Keratinocyte (primary cell): ENCODE data around the gene OTOF. TPM values are rescaled to one million over a fixed set of nuclear protein-coding genes. Genes with fewer than 3 reads are reported as not detected.

Source experiments
- DNase-seq: peaks from one replicate; pipeline ENCODE4 v3.0.0-alpha.2; 2011; ENCODE audit warnings: low read depth, missing footprints, low spot score
- FAIRE-seq: peaks from 2 replicates; lab custom pipeline; 2011; peaks lifted over from hg19 to GRCh38; lab: Jason Lieb, UNC
- H2AFZ ChIP-seq: 2 replicates; pipeline ENCODE4 v1.6.0; 2012; ENCODE audit warnings: low read length, control low read depth, inconsistent platforms; ENCODE audit not compliant: control insufficient read depth
- H3K27ac ChIP-seq: 2 replicates; pipeline ENCODE4 v1.5.1; 2011; ENCODE audit warnings: low read length; ENCODE audit not compliant: control insufficient read depth, insufficient read depth
- H3K27me3 ChIP-seq: 3 replicates; pipeline ENCODE4 v1.6.0; 2011; ENCODE audit warnings: low read length; ENCODE audit not compliant: control insufficient read depth, insufficient read depth; ENCODE audit errors: extremely low read depth
- H3K36me3 ChIP-seq, 2 experiments: 2 replicates in 1 of 2; 3 replicates in 1 of 2; pipeline ENCODE4 v1.5.1; 2011; ENCODE audit warnings: low read length in 2 of 2, mild to moderate bottlenecking in 1 of 2; ENCODE audit not compliant: control insufficient read depth in 2 of 2, insufficient read depth in 2 of 2; ENCODE audit errors: extremely low read depth in 1 of 2
- H3K4me1 ChIP-seq: 3 replicates; pipeline ENCODE4 v1.5.1; 2011; ENCODE audit warnings: low read length; ENCODE audit not compliant: control insufficient read depth, insufficient read depth; ENCODE audit errors: extremely low read depth
- H3K4me2 ChIP-seq: 3 replicates; pipeline ENCODE4 v1.6.0; 2011; ENCODE audit warnings: low read depth, low read length; ENCODE audit not compliant: control insufficient read depth, insufficient read depth; ENCODE audit errors: extremely low read depth
- H3K4me3 ChIP-seq, 3 experiments: fragments of 200-600 bp in 1 of 3; sonication (generic) in 1 of 3; 2 replicates in 2 of 3; 3 replicates in 1 of 3; pipeline ENCODE4 v1.5.1; 2011 to 2016; ENCODE audit warnings: low read length in 3 of 3, mild to moderate bottlenecking in 3 of 3, control low read depth in 2 of 3, inconsistent platforms in 1 of 3, low read depth in 1 of 3, mixed read lengths in 1 of 3, mixed run types in 1 of 3, moderate library complexity in 1 of 3; ENCODE audit not compliant: control insufficient read depth in 2 of 3, insufficient read depth in 2 of 3; ENCODE audit errors: extremely low read depth in 1 of 3
- H3K79me2 ChIP-seq: 2 replicates; pipeline ENCODE4 v1.6.0; 2012; ENCODE audit warnings: low read length; ENCODE audit not compliant: control insufficient read depth, insufficient read depth
- H3K9ac ChIP-seq: 3 replicates; pipeline ENCODE4 v1.6.0; 2011; ENCODE audit warnings: low read length; ENCODE audit not compliant: control insufficient read depth, insufficient read depth; ENCODE audit errors: extremely low read depth
- H3K9me1 ChIP-seq: 3 replicates; pipeline ENCODE4 v1.6.0; 2011; ENCODE audit warnings: low read length; ENCODE audit not compliant: control insufficient read depth, insufficient read depth; ENCODE audit errors: extremely low read depth
- H3K9me3 ChIP-seq: 2 replicates; pipeline ENCODE4 v1.5.1; 2012; ENCODE audit warnings: low read depth, low read length; ENCODE audit not compliant: control insufficient read depth
- H4K20me1 ChIP-seq: 3 replicates; pipeline ENCODE4 v1.6.0; 2011; ENCODE audit warnings: low read length; ENCODE audit not compliant: control insufficient read depth, insufficient read depth; ENCODE audit errors: extremely low read depth
- CTCF ChIP-seq, 3 experiments: IDR thresholded peaks in 1 of 3; conservative IDR thresholded peaks in 1 of 3; optimal IDR thresholded peaks in 1 of 3; 2 replicates in 2 of 3; 3 replicates in 1 of 3; pipeline versions ENCODE3 to v1.5.1; 2011; ENCODE audit warnings: low read length in 3 of 3, mild to moderate bottlenecking in 3 of 3, moderate library complexity in 2 of 3, control low read depth in 1 of 3, inconsistent platforms in 1 of 3; ENCODE audit not compliant: insufficient read depth in 2 of 3; ENCODE audit errors: extremely low read depth in 1 of 3
- EZH2 ChIP-seq: IDR thresholded peaks from one replicate; pipeline ENCODE4 v1.6.1; 2012; ENCODE audit warnings: inconsistent platforms, mild to moderate bottlenecking, low read length, moderate library complexity
- dilution Hi-C: fragments of 300-500 bp; cut with MboI; formaldehyde crosslinking; loops from one replicate; pipeline ENCODE4 v1.7.0; 2020; ENCODE audit warnings: low sequenced_read_pairs; ENCODE audit not compliant: extremely low pct_ligation_motif_present
- polyA plus RNA-seq, 5 experiments: library from polyadenylated mRNA; depleted of rRNA in 3 of 5; stranded (reverse) in 3 of 5; stranded (forward) in 1 of 5; unstranded in 1 of 5; fragments of >200 nt; gene quantifications; 1 replicate in 1 of 5; 2 replicates in 3 of 5; 3 replicates in 1 of 5; pipeline versions ENCODE4 v1.2.1 to v1.2.3, GENCODE V29; 2011 to 2012; ENCODE audit warnings: missing spikeins in 2 of 5, low read depth in 1 of 5, low replicate concordance in 1 of 5

Gene OTOF
- polyA plus RNA-seq, 1 donor (not counting 4 experiments of a cell fraction or from before 2014, with no cell fraction given) = not detected

DNA sequence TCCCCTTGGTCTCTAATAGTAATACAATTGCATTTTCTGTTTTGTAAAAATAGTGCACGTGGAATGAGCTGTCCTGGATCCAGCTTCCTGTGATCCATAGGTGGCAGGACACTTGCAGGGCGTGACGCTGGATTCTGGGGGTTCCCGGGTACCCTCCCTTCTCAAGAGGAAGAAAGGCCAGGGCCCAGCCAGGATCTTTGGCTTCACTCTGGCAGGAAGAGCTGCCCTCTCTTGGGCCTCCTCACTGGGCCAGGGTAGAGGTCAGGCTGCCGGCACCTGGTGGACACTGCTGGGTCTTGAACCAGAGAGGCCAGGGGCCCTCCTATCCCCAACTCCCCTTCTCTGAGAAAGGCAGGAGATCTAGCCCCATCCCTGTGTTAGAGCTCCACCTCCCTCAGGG, 37.8 kb upstream of the OTOF start:
- FAIRE-seq (no peak), DNase-seq (no peak)
- no peaks in the 10 kb centered on the region for H3K9me3 ChIP-seq
- no peak overlapping the region for H3K27ac ChIP-seq
- H3K9ac ChIP-seq = no peak overlapping the region
- no peaks in the 10 kb centered on the region for H3K4me1 ChIP-seq
- H3K4me3 ChIP-seq = no peak overlapping the region
- H4K20me1 ChIP-seq = no peaks in the 10 kb centered on the region
- TF ChIP-seq EZH2 = no peak
- TF ChIP-seq CTCF (optimal IDR thresholded peaks at IDR 0.05 in 1 of 3, IDR thresholded peaks at IDR 0.05 in 1 of 3, conservative IDR thresholded peaks at IDR 0.05 in 1 of 3; ENCODE audit: extremely low read depth in 1 of 3, insufficient read depth in 2 of 3, low read length in 3 of 3) = no peak
- no peaks in the 10 kb centered on the region for H3K36me3 ChIP-seq
- H3K27me3 ChIP-seq = peaks cover 29% of the 10 kb centered on the region
- H3K4me2 ChIP-seq = no peak overlapping the region
- no peaks in the 10 kb centered on the region for H3K9me1 ChIP-seq
- dilution Hi-C loops = no loop called here
- H2AFZ ChIP-seq = no peak overlapping the region
- no peaks in the 10 kb centered on the region for H3K79me2 ChIP-seq

GRCh38 chr2:26514045-26514444, 36.1 kb upstream of the OTOF start:
- Histone ChIP-seq H3K27ac (no peak overlapping the region), H2AFZ (no peak overlapping the region), H3K9me3 (no peaks in the 10 kb centered on the region), H3K27me3 (peaks cover 13% of the 10 kb centered on the region), H3K9ac (no peak overlapping the region), H3K4me3 (no peak overlapping the region), H3K4me2 (no peak overlapping the region), H3K4me1 (no peaks in the 10 kb centered on the region), H3K79me2 (no peaks in the 10 kb centered on the region), H3K9me1 (no peaks in the 10 kb centered on the region), H3K36me3 (no peaks in the 10 kb centered on the region), H4K20me1 (no peaks in the 10 kb centered on the region)
- dilution Hi-C loops = no loop called here
- TF ChIP-seq EZH2 (no peak), CTCF (optimal IDR thresholded peaks at IDR 0.05 in 1 of 3, IDR thresholded peaks at IDR 0.05 in 1 of 3, conservative IDR thresholded peaks at IDR 0.05 in 1 of 3; ENCODE audit: extremely low read depth in 1 of 3, insufficient read depth in 2 of 3, low read length in 3 of 3) (no peak)
- DNase-seq (no peak), FAIRE-seq (no peak)
